Endothelial cell of umbilical vein (primary cell): Measurements from ENCODE around the gene SLC25A33.

ENCODE experiments used
- EZH2 ChIP-seq: IDR thresholded peaks from 2 replicates; pipeline ENCODE4 v1.6.1; 2012; ENCODE audit warnings: borderline replicate concordance, low read depth, mild to moderate bottlenecking, moderate library complexity, low read length, inconsistent platforms; ENCODE audit not compliant: severe bottlenecking
- JUN ChIP-seq: IDR thresholded peaks from 2 replicates; pipeline ENCODE4 v1.6.1; 2011; ENCODE audit warnings: borderline replicate concordance, low read depth; ENCODE audit not compliant: insufficient read length, insufficient read depth
- MYC ChIP-seq: IDR thresholded peaks from one replicate; pipeline ENCODE4 v1.6.1; 2011; ENCODE audit warnings: mild to moderate bottlenecking, low read depth, low read length
- POLR2A ChIP-seq: IDR thresholded peaks from 2 replicates; pipeline ENCODE4 v1.6.1; 2012; ENCODE audit warnings: low read depth, mild to moderate bottlenecking, control low read depth, low read length
- POLR2AphosphoS5 ChIP-seq: IDR thresholded peaks from 2 replicates; pipeline ENCODE4 v1.6.1; 2012; ENCODE audit warnings: low read depth, mild to moderate bottlenecking, control low read depth, low read length, moderate library complexity; ENCODE audit not compliant: insufficient read depth
- TF ChIP-seq, protein P1 (sequence below), 2 donors: IDR thresholded peaks; 1 replicate in 1 of 2; 2 replicates in 1 of 2; pipeline ENCODE4 v1.5.1; 2011; ENCODE audit warnings: low read length in 2 of 2, mild to moderate bottlenecking in 2 of 2, moderate library complexity in 2 of 2, control low read depth in 1 of 2, inconsistent platforms in 1 of 2, low read depth in 1 of 2; ENCODE audit not compliant: insufficient read depth in 1 of 2; ENCODE audit errors: extremely low read depth in 1 of 2
- TF ChIP-seq, protein P2 (sequence below): IDR thresholded peaks from 2 replicates; pipeline ENCODE4 v1.6.1; 2011; ENCODE audit not compliant: insufficient read depth, insufficient read length

DNA sequence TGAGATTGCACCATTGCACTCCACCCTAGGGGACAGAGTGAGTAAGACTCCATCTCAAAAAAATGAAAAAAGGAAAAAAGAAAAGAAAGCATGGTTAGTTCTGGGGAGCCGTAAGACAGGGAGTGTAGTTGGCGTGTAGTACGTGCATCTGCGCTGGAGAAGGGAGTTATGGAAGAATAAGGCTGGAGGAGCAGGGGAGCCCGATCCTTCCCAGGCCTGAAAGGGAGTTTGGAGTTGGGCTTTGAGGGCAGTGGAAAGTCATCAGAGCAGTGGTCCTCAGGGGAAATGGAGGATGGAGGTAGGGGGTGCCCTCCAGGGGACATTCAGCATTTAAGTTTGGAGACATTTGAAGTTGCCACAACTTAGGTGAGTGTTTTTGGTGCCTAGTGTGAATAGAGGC lies 38.2 kb downstream of the SLC25A33 start:
- TF ChIP-seq, protein P1, sequence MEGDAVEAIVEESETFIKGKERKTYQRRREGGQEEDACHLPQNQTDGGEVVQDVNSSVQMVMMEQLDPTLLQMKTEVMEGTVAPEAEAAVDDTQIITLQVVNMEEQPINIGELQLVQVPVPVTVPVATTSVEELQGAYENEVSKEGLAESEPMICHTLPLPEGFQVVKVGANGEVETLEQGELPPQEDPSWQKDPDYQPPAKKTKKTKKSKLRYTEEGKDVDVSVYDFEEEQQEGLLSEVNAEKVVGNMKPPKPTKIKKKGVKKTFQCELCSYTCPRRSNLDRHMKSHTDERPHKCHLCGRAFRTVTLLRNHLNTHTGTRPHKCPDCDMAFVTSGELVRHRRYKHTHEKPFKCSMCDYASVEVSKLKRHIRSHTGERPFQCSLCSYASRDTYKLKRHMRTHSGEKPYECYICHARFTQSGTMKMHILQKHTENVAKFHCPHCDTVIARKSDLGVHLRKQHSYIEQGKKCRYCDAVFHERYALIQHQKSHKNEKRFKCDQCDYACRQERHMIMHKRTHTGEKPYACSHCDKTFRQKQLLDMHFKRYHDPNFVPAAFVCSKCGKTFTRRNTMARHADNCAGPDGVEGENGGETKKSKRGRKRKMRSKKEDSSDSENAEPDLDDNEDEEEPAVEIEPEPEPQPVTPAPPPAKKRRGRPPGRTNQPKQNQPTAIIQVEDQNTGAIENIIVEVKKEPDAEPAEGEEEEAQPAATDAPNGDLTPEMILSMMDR (IDR thresholded peaks at IDR 0.05; ENCODE audit: extremely low read depth in 1 of 2, insufficient read depth in 1 of 2, low read depth in 1 of 2, low read length in 2 of 2) = no peak
- no peak for TF ChIP-seq JUN
- TF ChIP-seq POLR2A = no peak
- no peak for TF ChIP-seq EZH2
- TF ChIP-seq POLR2AphosphoS5 = no peak
- TF ChIP-seq, protein P2, sequence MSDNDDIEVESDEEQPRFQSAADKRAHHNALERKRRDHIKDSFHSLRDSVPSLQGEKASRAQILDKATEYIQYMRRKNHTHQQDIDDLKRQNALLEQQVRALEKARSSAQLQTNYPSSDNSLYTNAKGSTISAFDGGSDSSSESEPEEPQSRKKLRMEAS = no peak
- no peak for TF ChIP-seq MYC
